ENCODE data around the gene SIM2.

Gene SIM2

DNA sequence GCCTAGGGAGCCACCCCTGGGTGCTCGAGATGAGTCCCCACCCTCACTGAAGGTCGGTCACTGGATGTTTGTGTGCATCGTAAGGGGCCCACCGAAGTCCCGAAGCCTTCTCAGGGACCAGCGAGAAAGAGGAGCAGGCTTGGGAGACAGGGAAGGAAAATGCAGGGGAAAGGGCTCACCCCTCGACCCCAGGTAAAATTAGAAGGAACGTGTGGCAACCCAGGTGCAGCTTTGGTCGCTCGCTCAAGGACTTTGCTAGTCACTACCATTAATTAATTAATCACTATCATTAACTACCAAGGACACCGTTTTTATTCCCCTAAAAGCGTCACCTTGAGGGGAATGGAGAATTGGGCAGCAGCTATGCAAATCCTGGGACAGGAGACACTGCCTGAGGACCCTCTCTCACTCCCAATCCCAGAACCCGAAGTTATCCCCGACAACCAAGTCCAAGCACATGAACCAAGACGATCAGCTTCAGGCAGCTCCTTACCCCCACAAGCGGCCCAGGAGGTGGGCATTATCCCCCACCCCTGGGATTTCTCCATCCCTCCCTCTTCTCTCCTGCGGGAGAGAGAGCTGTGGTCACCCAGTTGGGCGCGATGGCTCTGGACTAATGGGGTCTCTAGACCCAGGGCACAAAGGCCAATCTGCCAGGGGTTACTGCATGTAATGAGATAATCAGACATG, 4.2 kb upstream of the SIM2 start:
- CTCF ChIA-PET, result no interaction called here
- no peak for TF ChIP-seq FOXK2 (IDR thresholded peaks at IDR 0.05)
- TF ChIP-seq L3MBTL2 (conservative IDR thresholded peaks at IDR 0.05), result no peak
- no peak for TF ChIP-seq TARDBP (IDR thresholded peaks at IDR 0.05)
- no peak for TF ChIP-seq BHLHE40 (IDR thresholded peaks at IDR 0.05; ENCODE audit: borderline replicate concordance)
- TF ChIP-seq, protein P1, sequence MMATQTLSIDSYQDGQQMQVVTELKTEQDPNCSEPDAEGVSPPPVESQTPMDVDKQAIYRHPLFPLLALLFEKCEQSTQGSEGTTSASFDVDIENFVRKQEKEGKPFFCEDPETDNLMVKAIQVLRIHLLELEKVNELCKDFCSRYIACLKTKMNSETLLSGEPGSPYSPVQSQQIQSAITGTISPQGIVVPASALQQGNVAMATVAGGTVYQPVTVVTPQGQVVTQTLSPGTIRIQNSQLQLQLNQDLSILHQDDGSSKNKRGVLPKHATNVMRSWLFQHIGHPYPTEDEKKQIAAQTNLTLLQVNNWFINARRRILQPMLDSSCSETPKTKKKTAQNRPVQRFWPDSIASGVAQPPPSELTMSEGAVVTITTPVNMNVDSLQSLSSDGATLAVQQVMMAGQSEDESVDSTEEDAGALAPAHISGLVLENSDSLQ (IDR thresholded peaks at IDR 0.05), result no peak
- no peak for TF ChIP-seq ELF4 (IDR thresholded peaks at IDR 0.05)
- no peak for TF ChIP-seq SP1 (IDR thresholded peaks at IDR 0.05)
- TF ChIP-seq ARNT (IDR thresholded peaks at IDR 0.05), result no peak
- TF ChIP-seq CTBP1 (IDR thresholded peaks at IDR 0.05; ENCODE audit: borderline replicate concordance), result no peak
- no peak for TF ChIP-seq FOXM1 (IDR thresholded peaks at IDR 0.05; ENCODE audit: borderline replicate concordance)
- TF ChIP-seq ZNF384 (IDR thresholded peaks at IDR 0.05), result no peak
- no peak for TF ChIP-seq SUZ12 (IDR thresholded peaks at IDR 0.05)
- TF ChIP-seq LEF1 (IDR thresholded peaks at IDR 0.05; ENCODE audit: borderline replicate concordance), result no peak
- no peak for TF ChIP-seq NFRKB (IDR thresholded peaks at IDR 0.05)
- TF ChIP-seq HDGF (IDR thresholded peaks at IDR 0.05; ENCODE audit: borderline replicate concordance), result no peak
- TF ChIP-seq FOXA1 (IDR thresholded peaks at IDR 0.05), result no peak
- no peak for DNase-seq (ENCODE audit: extremely low spot score)
- POLR2A ChIA-PET, result no interaction called here

DNA sequence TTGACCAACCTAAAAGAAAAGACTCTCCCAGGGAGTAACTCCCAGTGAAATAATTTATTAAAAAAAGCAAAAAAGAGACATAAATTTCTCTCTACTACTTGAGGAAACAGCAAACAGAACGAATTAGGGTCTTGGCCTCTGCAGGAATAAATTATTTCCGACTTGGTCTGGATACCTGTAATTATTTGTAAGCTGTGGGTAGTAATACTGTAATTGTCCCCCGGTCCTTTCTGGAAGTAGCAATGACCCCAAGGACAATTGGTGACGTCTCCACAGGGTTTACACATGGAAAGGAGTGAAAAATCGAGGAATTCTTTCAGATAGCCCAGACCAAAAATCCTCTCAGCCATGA, 3.7 kb upstream of the SIM2 start:
- ChIA-PET POLR2A (no interaction called here), CTCF (no interaction called here)
- no peak for TF ChIP-seq FOXA1 (IDR thresholded peaks at IDR 0.05)
- TF ChIP-seq, protein P1 (IDR thresholded peaks at IDR 0.05), result no peak
- TF ChIP-seq FOXM1 (IDR thresholded peaks at IDR 0.05; ENCODE audit: borderline replicate concordance), result no peak
- no peak for TF ChIP-seq SP1 (IDR thresholded peaks at IDR 0.05)
- TF ChIP-seq HDGF (IDR thresholded peaks at IDR 0.05; ENCODE audit: borderline replicate concordance), result no peak
- TF ChIP-seq BHLHE40 (IDR thresholded peaks at IDR 0.05; ENCODE audit: borderline replicate concordance), result no peak
- TF ChIP-seq FOXK2 (IDR thresholded peaks at IDR 0.05), result no peak
- no peak for TF ChIP-seq ZNF384 (IDR thresholded peaks at IDR 0.05)
- no peak for TF ChIP-seq L3MBTL2 (conservative IDR thresholded peaks at IDR 0.05)
- TF ChIP-seq ARNT (IDR thresholded peaks at IDR 0.05), result no peak
- TF ChIP-seq LEF1 (IDR thresholded peaks at IDR 0.05; ENCODE audit: borderline replicate concordance), result no peak
- TF ChIP-seq TARDBP (IDR thresholded peaks at IDR 0.05), result no peak
- no peak for TF ChIP-seq NFRKB (IDR thresholded peaks at IDR 0.05)
- TF ChIP-seq SUZ12 (IDR thresholded peaks at IDR 0.05), result no peak
- no peak for TF ChIP-seq ELF4 (IDR thresholded peaks at IDR 0.05)
- TF ChIP-seq CTBP1 (IDR thresholded peaks at IDR 0.05; ENCODE audit: borderline replicate concordance), result no peak
- no peak for DNase-seq (ENCODE audit: extremely low spot score)

DNA sequence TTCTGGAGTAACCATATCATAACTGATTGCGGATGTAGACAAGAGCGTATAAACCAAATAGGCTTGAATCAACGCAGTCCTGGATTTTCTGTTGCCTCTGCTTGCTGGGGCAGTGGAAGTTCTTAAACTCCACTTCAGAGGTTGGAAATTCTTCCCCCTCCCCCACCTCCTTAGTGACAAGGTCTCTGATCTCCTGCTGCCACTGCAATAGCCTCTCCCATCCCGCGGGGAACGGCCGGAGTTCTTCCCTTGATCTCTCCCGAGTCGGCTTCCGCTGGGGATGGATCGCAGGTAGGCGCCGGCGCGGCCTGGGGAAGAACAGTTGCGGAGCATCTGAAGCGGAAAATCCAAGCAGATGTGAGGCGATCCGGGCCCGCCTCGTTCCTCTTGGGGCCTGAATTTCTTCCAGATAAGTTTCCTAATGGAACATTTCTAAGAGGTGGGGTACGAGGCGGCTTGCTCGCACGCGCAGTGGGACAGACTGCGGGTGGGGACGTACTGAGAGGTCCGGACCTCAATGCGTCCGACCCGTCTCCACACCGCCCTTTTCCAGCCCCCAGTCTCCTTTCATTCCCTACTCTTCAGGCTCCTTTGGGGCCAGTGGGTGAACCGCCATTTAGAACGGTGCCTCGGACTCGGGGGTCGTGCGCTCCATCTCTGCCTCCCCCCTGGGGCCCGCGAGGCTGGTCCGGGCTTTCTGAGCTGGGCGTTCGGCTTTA, 3.1 kb upstream of the SIM2 start:
- CTCF ChIA-PET, result no interaction called here

DNA sequence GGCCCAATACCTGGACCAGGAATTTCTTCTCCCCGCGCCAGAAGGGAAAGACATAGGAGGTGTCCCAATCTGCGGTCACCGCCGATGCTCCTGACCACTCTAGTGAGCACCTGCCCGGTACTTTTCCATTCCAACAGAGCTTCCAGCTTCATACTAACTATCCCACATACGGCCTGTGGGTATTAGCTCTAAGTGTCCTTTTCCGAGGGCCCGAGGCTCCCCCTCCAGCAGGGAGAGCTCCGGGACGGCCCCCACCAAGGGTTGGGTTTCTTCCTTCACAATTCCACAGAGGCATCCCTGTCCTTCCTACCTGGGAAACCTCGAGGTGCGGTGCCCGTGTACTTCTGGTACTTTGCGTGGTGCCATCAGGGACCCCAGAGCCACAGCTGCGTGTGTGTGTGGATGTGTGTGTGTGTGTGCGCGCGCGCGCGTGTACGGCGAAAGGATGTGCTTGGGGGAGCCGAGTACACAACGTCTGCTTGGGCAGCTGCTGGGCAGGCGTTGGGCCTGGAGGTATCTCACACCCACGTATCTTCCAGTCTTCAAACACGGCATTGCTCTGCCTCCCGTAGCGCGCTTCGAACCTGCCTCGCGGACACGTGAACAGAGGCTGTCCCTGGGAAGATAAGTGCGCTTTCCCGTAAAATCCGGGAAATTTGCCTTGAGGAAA, 2.4 kb upstream of the SIM2 start:
- CTCF ChIA-PET, result no interaction called here
- POLR2A ChIA-PET, result no interaction called here
- DNase-seq (ENCODE audit: extremely low spot score), result no peak
- TF ChIP-seq SP1 (IDR thresholded peaks at IDR 0.05), result no peak
- TF ChIP-seq ZNF384 (IDR thresholded peaks at IDR 0.05), result no peak
- no peak for TF ChIP-seq FOXM1 (IDR thresholded peaks at IDR 0.05; ENCODE audit: borderline replicate concordance)
- TF ChIP-seq ARNT (IDR thresholded peaks at IDR 0.05), result no peak
- no peak for TF ChIP-seq LEF1 (IDR thresholded peaks at IDR 0.05; ENCODE audit: borderline replicate concordance)
- TF ChIP-seq TARDBP (IDR thresholded peaks at IDR 0.05), result no peak
- no peak for TF ChIP-seq FOXA1 (IDR thresholded peaks at IDR 0.05)
- no peak for TF ChIP-seq L3MBTL2 (conservative IDR thresholded peaks at IDR 0.05)
- TF ChIP-seq BHLHE40 (IDR thresholded peaks at IDR 0.05; ENCODE audit: borderline replicate concordance), result no peak
- no peak for TF ChIP-seq ELF4 (IDR thresholded peaks at IDR 0.05)
- no peak for TF ChIP-seq NFRKB (IDR thresholded peaks at IDR 0.05)
- TF ChIP-seq HDGF (IDR thresholded peaks at IDR 0.05; ENCODE audit: borderline replicate concordance), result no peak
- no peak for TF ChIP-seq SUZ12 (IDR thresholded peaks at IDR 0.05)
- TF ChIP-seq FOXK2 (IDR thresholded peaks at IDR 0.05), result no peak
- TF ChIP-seq, protein P1 (IDR thresholded peaks at IDR 0.05), result no peak
- no peak for TF ChIP-seq CTBP1 (IDR thresholded peaks at IDR 0.05; ENCODE audit: borderline replicate concordance)

More for the DNA sequence above, 3.1 kb upstream of the SIM2 start:
- DNase-seq (ENCODE audit: extremely low spot score), result no peak
- POLR2A ChIA-PET, result no interaction called here
- TF ChIP-seq FOXA1 (IDR thresholded peaks at IDR 0.05), result no peak
- TF ChIP-seq LEF1 (IDR thresholded peaks at IDR 0.05; ENCODE audit: borderline replicate concordance), result no peak
- TF ChIP-seq NFRKB (IDR thresholded peaks at IDR 0.05), result no peak
- no peak for TF ChIP-seq BHLHE40 (IDR thresholded peaks at IDR 0.05; ENCODE audit: borderline replicate concordance)
- no peak for TF ChIP-seq ARNT (IDR thresholded peaks at IDR 0.05)
- TF ChIP-seq ELF4 (IDR thresholded peaks at IDR 0.05), result no peak
- TF ChIP-seq ZNF384 (IDR thresholded peaks at IDR 0.05), result no peak
- TF ChIP-seq CTBP1 (IDR thresholded peaks at IDR 0.05; ENCODE audit: borderline replicate concordance), result no peak
- no peak for TF ChIP-seq L3MBTL2 (conservative IDR thresholded peaks at IDR 0.05)
- TF ChIP-seq SP1 (IDR thresholded peaks at IDR 0.05), result no peak
- no peak for TF ChIP-seq TARDBP (IDR thresholded peaks at IDR 0.05)
- no peak for TF ChIP-seq FOXK2 (IDR thresholded peaks at IDR 0.05)
- TF ChIP-seq FOXM1 (IDR thresholded peaks at IDR 0.05; ENCODE audit: borderline replicate concordance), result no peak
- TF ChIP-seq HDGF (IDR thresholded peaks at IDR 0.05; ENCODE audit: borderline replicate concordance), result no peak
- no peak for TF ChIP-seq SUZ12 (IDR thresholded peaks at IDR 0.05)
- TF ChIP-seq, protein P1 (IDR thresholded peaks at IDR 0.05), result no peak

All from HEK293T (cell line).